Activated naive CD8-positive, alpha-beta T cell treated with anti-CD3 and anti-CD28 coated beads for 36 hours (primary cell): ENCODE measurements around the gene ZNF460. TPM values are rescaled to one million over a fixed set of nuclear protein-coding genes. Genes with fewer than 3 reads are reported as not detected.
"Not testable (repeated sequence)": the region's sequence is repeated elsewhere in the genome, so short reads cannot be mapped to it uniquely, and the experiment has no call there.

Experiments used
- DNase-seq: peaks from one replicate; pipeline ENCODE4 v3.0.0; 2021
- H3K27ac Mint-ChIP-seq: one replicate; pipeline ENCODE4 v1.8.0; 2022; ENCODE audit warnings: mild to moderate bottlenecking, moderate library complexity, mixed read lengths
- H3K27me3 Mint-ChIP-seq: one replicate; pipeline ENCODE4 v1.8.0; 2022; ENCODE audit warnings: mild to moderate bottlenecking, mixed read lengths
- H3K36me3 Mint-ChIP-seq: one replicate; pipeline ENCODE4 v1.8.0; 2021; ENCODE audit warnings: mild to moderate bottlenecking, mixed read lengths
- H3K4me1 Mint-ChIP-seq: one replicate; pipeline ENCODE4 v1.8.0; 2021; ENCODE audit warnings: mixed read lengths
- H3K4me3 Mint-ChIP-seq: one replicate; pipeline ENCODE4 v1.8.0; 2022; ENCODE audit warnings: mild to moderate bottlenecking, moderate library complexity, mixed read lengths
- H3K9me3 Mint-ChIP-seq: one replicate; pipeline ENCODE4 v1.8.0; 2022; ENCODE audit warnings: mixed read lengths
- total RNA-seq, 2 experiments: library from RNA; stranded (reverse); gene quantifications; one replicate each; pipeline ENCODE4 v1.2.3, GENCODE V29; 2021

Gene ZNF460
- total RNA-seq, result 10 to 100 TPM; 40.5 to 44.3 TPM

DNA sequence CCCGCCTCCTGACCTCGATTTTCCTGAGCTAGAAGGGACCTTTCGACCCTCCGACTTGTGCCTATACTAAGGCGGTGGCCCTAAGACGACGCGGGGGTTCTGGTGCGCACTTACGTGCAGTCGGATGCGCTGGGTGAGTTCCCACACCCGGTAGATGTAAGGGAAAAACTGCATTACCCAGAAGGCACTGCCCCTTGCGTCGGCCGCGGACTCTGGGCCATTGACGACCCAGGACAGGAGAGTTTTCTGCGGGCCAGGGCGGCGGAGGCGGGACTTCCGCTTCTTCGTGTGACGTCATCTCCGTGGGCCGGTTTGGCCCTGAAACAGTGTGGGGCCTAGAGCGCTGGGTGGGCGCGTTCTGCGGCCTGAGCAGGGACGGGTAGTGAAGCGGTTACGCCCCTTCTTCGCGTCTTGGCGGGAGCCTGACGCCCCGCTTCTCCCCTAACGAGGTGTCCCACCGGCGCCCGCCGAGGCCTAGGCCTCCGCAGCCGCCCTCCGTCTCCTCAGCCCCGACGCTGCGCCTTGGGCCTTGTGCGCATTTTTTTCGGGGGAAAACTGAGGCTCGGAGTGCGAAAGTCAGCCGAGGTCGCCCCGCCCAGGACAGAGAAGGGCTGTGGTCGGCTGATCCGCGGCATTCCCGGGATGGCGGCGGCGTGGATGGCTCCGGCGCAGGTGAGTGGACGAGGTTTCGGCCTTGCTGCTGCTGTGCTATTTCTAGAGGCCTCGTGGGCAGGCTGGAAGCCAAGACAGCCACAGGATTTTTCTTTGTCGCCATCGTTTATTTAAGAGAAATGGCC lies at the start of gene ZNF460:
TSS of gene ZNF460 (plus strand) at position 321 of the 797 bp plus-strand sequence. CDS start at position 643, 322 bp downstream.
- Mint-ChIP-seq H3K4me3 (no peak within 1 kb of the TSS), H3K4me1 (peaks cover 36% of the 10 kb centered on the region), H3K9me3 (no peaks in the 10 kb centered on the region), H3K27me3 (no peaks in the 10 kb centered on the region), H3K27ac (no peak within 1 kb of the TSS), H3K36me3 (peaks cover 60% of the 10 kb centered on the region)
- DNase-seq, result peak; percentile 97

- Mint-ChIP-seq H3K27me3 (no peaks in the 10 kb centered on the region), H3K9me3 (peaks cover 1% of the 10 kb centered on the region), H3K27ac (no peak overlapping the region), H3K36me3 (no peaks in the 10 kb centered on the region), H3K4me3 (no peak overlapping the region), H3K4me1 (no peaks in the 10 kb centered on the region)
- DNase-seq, result no peak
Observed at GRCh38 chr19:57231686-57232085, 48.6 kb upstream of the ZNF460 start.

DNA sequence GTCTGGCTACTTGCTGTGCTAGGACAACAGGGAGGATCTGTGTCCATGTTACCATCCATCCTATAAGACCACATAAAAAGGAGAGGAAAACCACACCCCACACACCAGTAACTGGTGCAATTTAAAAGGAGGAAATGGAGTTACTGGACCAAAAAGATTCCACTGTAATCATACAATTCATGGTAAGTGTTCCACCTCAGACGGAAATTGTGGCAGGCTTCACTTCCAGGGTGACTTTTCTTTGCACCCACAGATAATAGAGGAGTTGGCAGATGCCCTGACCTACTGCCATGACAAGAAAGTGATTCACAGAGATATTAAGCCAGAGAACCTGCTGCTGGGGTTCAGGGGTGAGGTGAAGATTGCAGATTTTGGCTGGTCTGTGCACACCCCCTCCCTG lies 47.1 kb upstream of the ZNF460 start:
- Mint-ChIP-seq H3K4me1 (no peaks in the 10 kb centered on the region), H3K9me3 (no peaks in the 10 kb centered on the region), H3K27ac (no peak overlapping the region), H3K36me3 (no peaks in the 10 kb centered on the region), H3K27me3 (no peaks in the 10 kb centered on the region), H3K4me3 (no peak overlapping the region)
- no peak for DNase-seq

DNA sequence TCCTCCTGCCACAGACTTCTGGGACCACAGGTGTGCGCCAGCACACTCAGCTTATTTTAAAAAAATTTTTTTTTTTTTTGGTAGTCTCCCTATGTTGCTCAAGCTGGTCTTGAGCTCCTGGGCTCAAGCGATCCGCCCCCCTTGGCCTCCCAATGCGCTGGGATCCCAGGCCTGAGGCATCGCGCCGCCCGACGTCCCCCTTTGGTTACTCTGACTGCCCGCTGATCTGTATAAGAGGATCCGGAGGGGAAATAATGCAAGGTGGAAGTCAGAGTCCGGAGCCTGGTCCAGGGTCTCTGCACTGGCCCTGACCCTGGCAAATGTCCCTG lies 40.3 kb upstream of the ZNF460 start:
- H3K27me3 Mint-ChIP-seq, result no peaks in the 10 kb centered on the region
- H3K4me3 Mint-ChIP-seq, result peak overlapping the region; percentile 90
- peak overlapping the region; percentile 93 for H3K27ac Mint-ChIP-seq
- H3K9me3 Mint-ChIP-seq, result peaks cover 3% of the 10 kb centered on the region
- H3K4me1 Mint-ChIP-seq, result peaks cover 26% of the 10 kb centered on the region
- peaks cover 16% of the 10 kb centered on the region for H3K36me3 Mint-ChIP-seq
- DNase-seq, result no peak

DNA sequence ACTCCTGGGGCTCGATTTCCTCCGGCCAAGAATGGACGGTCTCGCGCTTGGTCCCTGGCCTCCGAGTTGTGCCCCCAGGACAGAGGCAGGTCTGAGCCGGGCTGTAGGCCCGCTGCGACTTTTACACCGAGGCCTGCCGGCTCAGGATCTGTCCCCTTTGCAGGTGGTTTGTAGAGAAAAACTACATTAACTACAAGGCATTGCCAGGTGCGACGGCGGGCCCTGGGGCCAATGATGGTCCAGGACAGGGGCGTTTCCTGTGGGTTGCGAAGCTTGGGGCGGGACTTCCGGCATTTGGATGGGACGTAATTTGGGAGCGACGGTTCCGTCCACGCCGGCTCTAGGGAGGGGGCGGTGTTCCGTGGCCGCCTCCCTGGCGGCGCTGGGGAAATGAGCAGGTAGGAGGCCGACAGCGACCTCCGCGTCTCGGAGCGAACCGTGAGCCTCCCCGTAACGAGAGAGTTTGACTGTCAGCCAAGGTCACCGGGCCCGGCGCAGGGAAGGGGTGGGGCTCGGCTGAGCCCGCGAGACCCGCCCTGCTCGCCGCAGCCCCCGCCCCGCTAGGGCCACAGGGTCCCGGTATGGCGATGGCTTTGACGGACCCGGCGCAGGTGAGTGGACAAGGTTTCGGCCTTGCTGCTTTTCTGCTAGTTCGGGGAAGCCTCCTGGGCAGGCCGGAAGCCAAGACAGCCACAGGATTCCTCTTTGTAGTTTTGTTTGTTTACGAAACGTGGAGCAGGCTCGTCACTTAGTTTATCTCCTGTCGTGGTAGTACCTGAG lies 39.8 kb upstream of the ZNF460 start, which contains the start of gene ZNF805:
TSS of gene ZNF805 (plus strand) at position 322 of the 780 bp plus-strand sequence. CDS start at position 582, 260 bp downstream.
- Mint-ChIP-seq H3K36me3 (peaks cover 20% of the 10 kb centered on the region), H3K4me3 (peak within 1 kb of the TSS; percentile 90), H3K27me3 (no peaks in the 10 kb centered on the region), H3K9me3 (peaks cover 3% of the 10 kb centered on the region), H3K4me1 (peaks cover 26% of the 10 kb centered on the region), H3K27ac (peak within 1 kb of the TSS; percentile 93)
- DNase-seq, result peak; percentile 93

- H3K27ac Mint-ChIP-seq, result peak overlapping the region; percentile 93
- DNase-seq, result no peak
- no peaks in the 10 kb centered on the region for H3K27me3 Mint-ChIP-seq
- peaks cover 21% of the 10 kb centered on the region for H3K36me3 Mint-ChIP-seq
- H3K4me1 Mint-ChIP-seq, result peaks cover 26% of the 10 kb centered on the region
- H3K9me3 Mint-ChIP-seq, result peaks cover 3% of the 10 kb centered on the region
- H3K4me3 Mint-ChIP-seq, result peak overlapping the region; percentile 90
Observed at GRCh38 chr19:57241176-57241575, 39.1 kb upstream of the ZNF460 start.

- Mint-ChIP-seq H3K4me3 (no peak overlapping the region), H3K27ac (no peak overlapping the region), H3K36me3 (peaks cover 37% of the 10 kb centered on the region), H3K4me1 (peaks cover 26% of the 10 kb centered on the region), H3K27me3 (no peaks in the 10 kb centered on the region), H3K9me3 (peaks cover 3% of the 10 kb centered on the region)
- no peak for DNase-seq
Observed at GRCh38 chr19:57242821-57243220, 37.5 kb upstream of the ZNF460 start.

- no peak for DNase-seq
- H3K27ac Mint-ChIP-seq, result no peak overlapping the region
Observed at GRCh38 chr19:57244513-57244912, 35.8 kb upstream of the ZNF460 start.

DNA sequence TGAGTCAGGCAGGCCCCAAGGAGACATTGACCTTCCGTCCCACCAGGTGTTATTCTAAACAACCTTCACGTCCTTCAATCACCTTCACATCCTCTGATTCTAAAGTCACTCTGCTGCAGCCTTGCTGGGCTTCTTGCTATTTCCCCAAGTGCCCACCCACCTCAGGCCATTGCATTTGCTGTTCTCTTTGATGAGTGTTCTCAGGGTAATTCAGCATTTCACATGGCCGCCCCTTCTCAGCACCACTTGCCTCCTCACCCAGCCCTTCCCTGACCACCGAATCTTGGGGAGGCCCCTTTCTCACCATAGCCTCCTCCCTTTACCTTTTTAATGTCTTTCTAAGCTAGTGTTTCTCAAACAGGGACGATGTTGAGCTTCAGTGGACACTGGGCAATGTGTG lies 35.2 kb upstream of the ZNF460 start:
- H3K36me3 Mint-ChIP-seq, result peaks cover 51% of the 10 kb centered on the region
- H3K27ac Mint-ChIP-seq, result no peak overlapping the region
- H3K4me3 Mint-ChIP-seq, result no peak overlapping the region
- H3K9me3 Mint-ChIP-seq, result peaks cover 4% of the 10 kb centered on the region
- no peaks in the 10 kb centered on the region for H3K27me3 Mint-ChIP-seq
- peaks cover 24% of the 10 kb centered on the region for H3K4me1 Mint-ChIP-seq
- no peak for DNase-seq

More at GRCh38 chr19:57244513-57244912, 35.8 kb upstream of the ZNF460 start:
- Mint-ChIP-seq H3K4me3 (no peak overlapping the region), H3K27me3 (no peaks in the 10 kb centered on the region), H3K9me3 (peaks cover 3% of the 10 kb centered on the region), H3K36me3 (peaks cover 51% of the 10 kb centered on the region), H3K4me1 (peaks cover 26% of the 10 kb centered on the region)

DNA sequence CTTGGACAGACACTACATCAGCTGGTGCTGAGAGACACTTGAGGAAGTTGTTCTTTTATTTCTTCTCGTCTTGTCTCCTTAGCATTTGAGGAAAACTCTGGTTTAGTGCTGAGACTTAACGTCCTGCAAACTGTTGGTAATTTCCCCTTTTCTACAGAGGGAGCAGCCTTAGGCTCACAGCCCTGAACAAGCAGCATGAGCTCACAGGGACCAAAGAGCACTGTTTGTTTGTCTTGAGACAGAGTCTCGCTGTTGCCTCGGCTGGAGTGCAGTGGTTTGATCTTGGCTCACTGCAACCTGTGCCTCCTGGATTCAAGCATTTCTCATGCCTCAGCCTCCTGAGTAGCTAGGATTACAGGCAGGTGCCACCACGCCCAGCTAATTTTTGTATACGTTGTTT lies 34.3 kb upstream of the ZNF460 start:
- Mint-ChIP-seq H3K4me1 (peaks cover 21% of the 10 kb centered on the region), H3K36me3 (peaks cover 57% of the 10 kb centered on the region), H3K27me3 (no peaks in the 10 kb centered on the region), H3K27ac (no peak overlapping the region), H3K4me3 (no peak overlapping the region), H3K9me3 (peaks cover 10% of the 10 kb centered on the region)
- no peak for DNase-seq

- no peak overlapping the region for H3K27ac Mint-ChIP-seq
- no peak overlapping the region for H3K4me3 Mint-ChIP-seq
- peaks cover 81% of the 10 kb centered on the region for H3K36me3 Mint-ChIP-seq
- peaks cover 26% of the 10 kb centered on the region for H3K9me3 Mint-ChIP-seq
- H3K27me3 Mint-ChIP-seq, result no peaks in the 10 kb centered on the region
- no peak for DNase-seq
- peaks cover 4% of the 10 kb centered on the region for H3K4me1 Mint-ChIP-seq
Observed at GRCh38 chr19:57248646-57249045, 31.6 kb upstream of the ZNF460 start.

- no peaks in the 10 kb centered on the region for H3K27me3 Mint-ChIP-seq
- H3K4me1 Mint-ChIP-seq, result peaks cover 1% of the 10 kb centered on the region
- peaks cover 87% of the 10 kb centered on the region for H3K36me3 Mint-ChIP-seq
- no peak overlapping the region for H3K4me3 Mint-ChIP-seq
- DNase-seq, result no peak
- H3K9me3 Mint-ChIP-seq, result peaks cover 27% of the 10 kb centered on the region
- no peak overlapping the region for H3K27ac Mint-ChIP-seq
Observed at GRCh38 chr19:57249329-57249728, 31.0 kb upstream of the ZNF460 start.

DNA sequence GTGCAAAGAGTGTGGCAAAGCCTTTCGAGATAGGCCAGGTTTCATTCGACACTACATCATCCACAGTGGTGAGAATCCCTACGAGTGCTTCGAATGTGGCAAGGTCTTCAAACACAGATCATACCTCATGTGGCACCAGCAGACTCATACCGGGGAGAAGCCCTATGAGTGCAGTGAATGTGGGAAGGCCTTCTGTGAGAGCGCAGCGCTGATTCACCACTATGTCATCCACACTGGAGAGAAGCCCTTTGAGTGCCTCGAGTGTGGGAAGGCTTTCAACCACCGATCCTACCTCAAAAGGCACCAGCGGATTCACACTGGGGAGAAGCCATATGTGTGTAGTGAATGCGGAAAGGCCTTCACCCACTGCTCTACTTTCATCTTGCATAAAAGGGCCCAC lies 26.5 kb upstream of the ZNF460 start:
- Mint-ChIP-seq H3K9me3 (peaks cover 39% of the 10 kb centered on the region), H3K36me3 (peaks cover 81% of the 10 kb centered on the region)
- H3K4me1 Mint-ChIP-seq, H3K4me3 Mint-ChIP-seq, H3K27ac Mint-ChIP-seq, DNase-seq, H3K27me3 Mint-ChIP-seq: not testable (repeated sequence)

DNA sequence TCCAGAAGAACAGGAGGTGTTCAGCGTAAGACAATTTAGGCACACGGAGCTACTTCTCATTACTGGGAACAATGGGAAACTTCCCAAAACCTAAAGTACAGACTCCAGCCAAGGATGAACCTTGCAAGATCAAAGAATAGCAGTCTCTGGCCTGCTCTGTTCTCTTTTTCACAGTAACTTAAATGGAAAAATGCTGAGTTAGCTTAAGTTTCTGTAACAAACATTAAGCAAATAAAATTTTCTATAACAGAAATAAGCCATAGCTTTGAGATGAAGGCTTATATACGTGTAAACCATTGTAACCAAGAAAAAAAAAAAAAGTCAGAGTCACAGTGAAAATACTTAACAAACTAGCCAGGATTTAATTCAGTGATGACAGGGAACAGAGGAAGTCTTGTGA lies 18.2 kb upstream of the ZNF460 start:
- H3K36me3 Mint-ChIP-seq, result peaks cover 69% of the 10 kb centered on the region

GRCh38 chr19:57263244-57263741 lies 17.0 kb upstream of the ZNF460 start:
- Mint-ChIP-seq H3K4me1 (no peaks in the 10 kb centered on the region), H3K36me3 (peaks cover 68% of the 10 kb centered on the region), H3K27ac (no peak overlapping the region), H3K9me3 (peaks cover 30% of the 10 kb centered on the region), H3K27me3 (no peaks in the 10 kb centered on the region), H3K4me3 (no peak overlapping the region)
- no peak for DNase-seq

More for the DNA sequence above, 18.2 kb upstream of the ZNF460 start:
- H3K9me3 Mint-ChIP-seq, result peaks cover 33% of the 10 kb centered on the region
- H3K27me3 Mint-ChIP-seq, result no peaks in the 10 kb centered on the region
- no peak overlapping the region for H3K4me3 Mint-ChIP-seq
- no peak overlapping the region for H3K27ac Mint-ChIP-seq
- H3K4me1 Mint-ChIP-seq, result no peaks in the 10 kb centered on the region
- no peak for DNase-seq
